Renal cortical epithelial cell (primary cell): ENCODE measurements around the gene ATF7IP. TPM values are rescaled to one million over a fixed set of nuclear protein-coding genes. Genes with fewer than 3 reads are reported as not detected.
A peak's percentile ranks its signal among the peaks of the same experiment; 100 is the strongest.

Source experiments
- DNase-seq: peaks from one replicate; pipeline ENCODE4 v3.0.0-alpha.2; 2011; ENCODE audit warnings: low read depth
- total RNA-seq: library from RNA; depleted of rRNA; stranded (reverse); fragments of >200 nt; gene quantifications from 2 replicates; pipeline ENCODE4 v1.2.3, GENCODE V29; 2014

The ATF7IP gene
- total RNA-seq, 1 donor from 2014 or later = 51.7 TPM

DNA sequence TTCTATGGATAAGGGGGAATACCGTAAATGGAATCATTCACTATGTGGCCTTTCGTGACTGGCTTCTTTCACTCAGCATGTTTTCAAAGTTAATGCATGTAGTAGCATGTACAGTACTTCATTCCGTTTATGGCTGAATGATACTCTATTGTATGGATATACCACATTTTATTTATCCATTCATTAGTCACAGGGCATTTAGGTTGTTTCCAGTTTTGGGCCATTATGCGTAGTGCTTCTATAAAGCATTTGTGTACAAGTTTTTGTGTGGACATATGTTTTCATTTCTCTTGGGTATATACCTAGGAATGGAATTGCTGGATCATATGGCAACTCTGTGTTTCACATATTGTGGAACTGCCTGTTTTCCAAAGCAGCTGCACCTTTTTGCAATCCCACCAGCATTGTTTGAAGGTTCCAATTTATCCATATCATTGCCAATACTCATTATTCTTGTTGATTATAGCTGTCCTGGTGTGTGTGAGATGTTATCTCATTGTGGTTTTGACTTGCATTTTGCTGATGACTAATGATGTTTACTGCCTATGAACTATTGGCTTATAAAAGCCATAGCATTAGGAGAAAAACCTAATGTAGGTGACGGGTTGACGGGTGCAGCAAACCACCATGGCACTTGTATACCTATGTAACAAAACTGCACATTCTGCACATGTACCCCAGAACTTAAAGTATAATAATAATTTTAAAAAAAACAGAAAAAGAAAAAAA lies 45.5 kb downstream of the ATF7IP start:
- no peak for DNase-seq

DNA sequence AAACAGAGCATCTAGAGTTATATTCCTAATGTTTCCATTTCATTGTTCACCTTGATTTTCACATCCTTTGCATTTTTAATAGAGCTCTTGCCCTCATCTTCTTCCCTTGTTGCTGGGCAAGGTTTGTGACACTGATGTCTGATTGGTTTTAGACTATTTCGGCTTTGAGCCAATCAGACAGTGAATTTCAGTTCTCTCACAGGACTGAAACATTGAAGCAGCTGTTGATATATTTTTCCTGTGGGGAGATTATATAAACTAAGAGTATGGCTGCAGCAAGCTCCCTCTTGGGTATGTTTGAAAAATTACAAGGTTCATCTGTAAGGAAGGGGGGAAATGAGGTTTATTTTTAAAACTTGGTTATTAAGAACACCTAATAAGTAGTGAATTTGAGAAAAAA lies 51.2 kb downstream of the ATF7IP start:
- peak; percentile 75 for DNase-seq

DNA sequence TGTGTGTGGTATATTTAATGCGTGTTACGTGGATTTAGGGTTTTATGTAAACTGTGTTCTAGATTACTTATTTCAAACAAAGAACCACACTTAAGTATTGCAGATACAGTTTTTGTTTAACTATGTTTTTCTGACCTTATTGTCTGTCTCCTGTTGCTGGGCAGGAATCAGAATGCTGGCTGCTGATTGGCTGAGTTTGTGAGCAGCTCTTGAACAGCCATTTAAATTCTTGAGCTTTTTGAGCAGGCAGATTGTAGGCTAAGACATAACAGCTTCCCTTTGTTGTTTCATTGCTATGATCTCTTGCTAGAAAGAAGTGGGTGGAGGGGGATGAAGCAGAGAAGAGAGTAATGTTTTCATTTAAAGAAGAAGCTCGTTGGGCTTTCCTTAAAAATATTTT lies 52.2 kb downstream of the ATF7IP start:
- peak; percentile 93 for DNase-seq

DNA sequence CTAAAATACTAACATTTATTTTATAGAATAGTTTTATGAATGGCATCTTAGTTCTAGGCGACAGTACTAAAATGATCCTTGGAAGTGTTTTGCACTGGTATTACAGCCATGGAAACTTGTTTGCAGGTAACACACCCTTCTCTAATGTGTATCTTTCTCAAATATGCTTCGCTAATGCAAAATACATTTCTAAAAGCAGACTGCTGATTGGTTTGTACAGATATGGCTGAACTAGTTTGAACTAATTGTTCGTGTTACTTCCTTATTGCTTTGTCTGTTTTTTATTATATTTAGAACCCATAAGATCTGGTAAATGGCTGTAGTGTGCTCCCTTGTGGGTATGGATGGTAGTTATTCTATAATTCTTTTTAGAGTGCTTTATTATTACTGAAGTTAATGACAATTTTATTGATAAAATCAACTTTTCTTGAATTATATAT lies 53.0 kb downstream of the ATF7IP start:
- DNase-seq = peak; percentile 41

DNA sequence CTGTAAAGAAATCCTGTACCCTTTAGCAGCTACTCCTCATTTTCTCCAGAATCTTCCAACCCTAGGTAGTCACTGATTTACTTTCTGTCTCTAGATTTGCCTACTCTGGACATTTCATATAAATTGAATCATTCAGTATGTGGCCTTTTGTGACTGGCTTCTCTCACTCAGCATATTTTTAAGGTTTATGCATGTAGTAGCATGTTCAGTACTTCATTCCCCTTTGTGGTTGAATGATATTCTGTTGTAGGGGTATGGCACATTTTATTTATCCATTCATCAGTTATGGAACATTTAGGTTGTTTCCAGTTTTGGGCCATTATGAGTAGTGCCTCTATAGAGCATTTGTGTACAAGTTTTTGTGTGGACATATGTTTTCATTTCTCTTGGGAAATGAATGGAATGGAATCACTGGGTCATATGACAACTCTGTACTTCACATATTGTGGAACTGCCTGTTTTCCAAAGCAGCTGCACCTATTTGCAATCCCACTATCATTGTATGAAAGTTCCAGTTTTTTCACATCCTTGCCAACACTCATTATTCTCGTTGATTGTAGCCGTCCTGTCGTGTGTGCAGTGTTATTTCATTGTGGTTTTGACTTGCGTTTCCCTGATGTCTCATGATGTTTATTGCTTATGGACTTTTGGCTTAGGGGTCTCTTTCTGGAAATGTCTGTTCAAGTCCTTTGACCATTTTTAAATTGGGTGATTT lies 57.2 kb downstream of the ATF7IP start:
- DNase-seq = no peak

DNA sequence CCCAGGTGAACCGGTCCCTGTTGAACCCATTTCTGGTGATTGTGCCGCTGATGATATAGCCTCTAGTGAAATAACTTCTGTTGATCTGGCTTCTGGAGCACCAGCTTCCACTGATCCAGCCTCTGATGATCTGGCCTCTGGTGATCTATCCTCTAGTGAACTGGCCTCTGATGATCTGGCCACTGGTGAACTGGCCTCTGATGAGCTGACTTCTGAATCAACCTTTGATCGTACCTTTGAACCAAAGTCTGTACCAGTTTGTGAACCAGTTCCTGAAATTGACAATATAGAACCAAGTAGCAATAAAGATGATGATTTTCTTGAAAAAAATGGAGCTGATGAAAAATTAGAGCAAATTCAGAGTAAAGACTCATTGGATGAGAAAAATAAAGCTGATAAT lies 59.1 kb downstream of the ATF7IP start:
- no peak for DNase-seq

DNA sequence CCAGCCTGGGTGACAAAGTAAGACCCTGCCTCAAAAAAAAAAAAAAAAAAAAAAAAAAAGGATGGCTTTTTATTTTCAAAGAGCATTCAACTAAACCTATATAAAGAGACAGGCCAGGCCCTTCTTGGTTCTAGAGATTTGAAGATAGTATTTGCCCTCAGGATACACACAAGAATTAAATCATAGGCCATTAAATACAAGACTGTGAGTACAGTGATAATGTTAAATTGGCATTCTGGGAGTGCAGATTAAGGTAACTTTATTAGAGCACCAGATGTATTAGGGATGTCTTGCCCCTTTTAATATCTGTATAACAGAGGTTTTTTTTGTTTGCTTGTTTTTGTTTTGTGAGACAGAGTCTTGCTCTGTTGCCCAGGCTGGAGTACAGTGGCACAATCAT lies 61.3 kb downstream of the ATF7IP start:
- no peak for DNase-seq

DNA sequence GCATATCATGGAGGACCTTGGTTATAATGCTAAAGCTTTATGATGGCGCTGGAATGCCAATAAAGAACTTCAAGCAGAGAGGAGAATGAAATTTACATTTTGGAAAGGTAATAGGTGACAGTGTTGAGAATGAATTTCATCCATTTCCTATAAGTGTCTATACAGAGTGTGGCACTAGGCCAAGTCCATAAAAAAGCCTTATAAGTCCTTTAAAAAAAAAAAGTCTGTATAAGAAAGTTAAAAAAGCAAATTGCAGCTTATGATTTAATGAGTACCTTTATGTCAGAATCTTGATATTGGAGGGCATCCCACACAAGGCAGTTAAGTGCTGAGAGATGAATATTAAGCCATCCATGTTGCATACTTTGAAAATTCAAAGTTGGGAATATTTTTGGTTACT lies 62.4 kb downstream of the ATF7IP start:
- DNase-seq = no peak

DNA sequence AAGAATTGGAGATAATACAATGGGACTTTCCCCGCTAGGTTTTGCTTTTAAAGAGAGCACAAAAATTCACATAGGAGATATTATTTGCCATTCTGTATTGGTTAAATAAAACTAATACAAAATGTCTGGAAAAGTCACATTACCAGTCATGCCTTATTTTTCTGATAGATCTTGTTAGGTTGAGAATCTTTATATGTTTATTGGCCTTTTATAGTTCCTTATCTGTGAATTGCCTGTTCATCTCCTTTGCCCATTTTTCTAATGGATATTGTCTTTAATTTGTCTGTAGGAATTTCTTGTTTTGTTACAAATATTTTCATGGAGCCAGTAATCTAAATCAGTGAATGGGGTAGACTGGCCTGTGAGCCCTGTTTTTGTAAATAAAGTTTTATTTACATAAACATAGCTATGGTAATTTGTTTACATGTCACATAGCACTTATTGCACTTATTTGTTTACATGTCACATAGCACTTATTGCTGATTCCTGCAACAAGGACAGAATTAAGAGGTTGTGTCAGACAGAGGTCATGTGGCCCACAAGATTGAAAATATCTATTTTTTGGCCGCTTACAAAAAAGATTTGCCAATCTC lies 65.0 kb downstream of the ATF7IP start:
- no peak for DNase-seq

DNA sequence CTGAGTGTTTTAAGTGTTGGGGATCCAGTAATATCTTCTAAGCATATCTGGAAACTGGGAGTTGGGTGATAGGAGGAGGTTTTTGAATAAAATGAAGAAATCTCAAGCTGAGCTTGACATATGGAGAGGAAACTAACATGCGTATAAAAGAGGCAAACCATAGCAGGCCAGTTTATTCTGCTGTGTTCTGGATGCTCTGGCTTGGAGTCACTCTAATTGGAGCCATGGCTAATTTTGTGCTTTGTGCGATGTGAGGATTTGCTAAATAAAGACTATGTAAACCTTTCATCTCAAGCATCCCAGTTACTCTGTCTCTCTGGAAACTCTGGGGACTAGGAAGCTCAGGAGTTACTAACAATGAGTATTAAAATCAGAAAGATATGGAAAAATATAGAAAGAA lies 66.5 kb downstream of the ATF7IP start:
- no peak for DNase-seq

DNA sequence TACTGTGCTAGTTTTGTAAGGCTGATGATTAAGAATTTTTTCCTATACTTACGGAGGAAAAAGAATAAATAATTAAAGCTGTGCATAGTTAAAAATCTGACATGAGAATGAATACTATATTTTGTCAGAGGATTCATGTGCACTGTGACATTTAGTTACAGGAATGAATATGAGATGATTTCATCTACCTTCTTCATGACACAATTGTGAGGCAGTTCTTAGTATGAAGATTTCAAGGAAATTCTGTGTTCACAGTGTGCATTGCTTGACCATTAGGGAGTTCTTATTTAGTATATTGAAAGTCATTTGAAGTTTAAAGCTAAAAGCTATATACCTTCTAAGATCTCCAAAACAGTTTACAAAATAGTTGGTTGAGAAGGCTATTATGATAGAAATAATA lies 70.1 kb downstream of the ATF7IP start:
- DNase-seq = no peak

DNA sequence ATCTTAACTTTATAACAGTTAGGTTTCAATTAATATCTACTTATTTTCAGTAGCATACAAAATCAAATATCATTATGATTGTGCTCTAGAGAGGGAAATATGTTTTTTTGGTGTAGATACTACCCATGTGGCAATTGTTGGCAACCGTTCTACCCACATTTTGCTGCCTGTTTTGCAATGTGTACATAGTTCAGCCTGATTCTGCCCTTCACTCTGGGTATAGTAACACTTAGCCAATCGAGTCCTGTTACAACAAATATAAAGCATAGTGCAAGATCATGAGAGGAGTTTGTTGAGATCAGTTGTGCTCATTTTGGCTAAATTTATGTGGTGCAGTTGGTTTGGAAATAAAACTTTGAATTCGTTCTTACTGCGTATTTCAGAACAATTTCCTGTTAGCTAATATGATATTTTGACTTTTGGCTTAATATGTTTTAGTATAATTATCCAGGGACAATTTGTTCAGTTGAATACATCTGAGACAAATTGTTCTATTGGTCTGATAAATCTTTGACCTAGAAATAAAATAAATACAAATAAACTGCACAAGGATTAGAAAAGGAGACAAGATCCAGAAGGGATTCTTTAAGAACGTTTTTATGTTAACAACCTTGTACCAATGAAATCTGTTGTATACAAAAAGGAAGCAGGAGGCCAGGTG lies 76.9 kb downstream of the ATF7IP start:
- DNase-seq = no peak

DNA sequence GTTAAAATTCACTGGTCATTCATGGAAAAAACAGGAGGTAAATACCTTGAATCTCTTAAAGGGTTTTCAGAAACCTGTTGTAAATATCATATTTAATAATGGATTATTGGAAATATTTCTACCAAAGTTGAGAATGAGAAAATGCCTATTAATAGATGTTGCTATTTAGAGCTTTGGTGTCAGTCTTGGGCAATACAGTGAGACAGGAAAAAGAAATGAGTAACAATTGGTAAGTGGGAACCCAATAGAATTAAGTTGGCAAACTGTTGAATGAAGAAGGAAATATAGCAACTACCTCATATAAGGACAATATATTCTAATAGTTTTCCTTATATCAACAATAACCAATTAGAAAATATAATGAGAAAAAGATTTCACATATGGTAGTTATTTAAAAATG lies 78.0 kb downstream of the ATF7IP start:
- no peak for DNase-seq

DNA sequence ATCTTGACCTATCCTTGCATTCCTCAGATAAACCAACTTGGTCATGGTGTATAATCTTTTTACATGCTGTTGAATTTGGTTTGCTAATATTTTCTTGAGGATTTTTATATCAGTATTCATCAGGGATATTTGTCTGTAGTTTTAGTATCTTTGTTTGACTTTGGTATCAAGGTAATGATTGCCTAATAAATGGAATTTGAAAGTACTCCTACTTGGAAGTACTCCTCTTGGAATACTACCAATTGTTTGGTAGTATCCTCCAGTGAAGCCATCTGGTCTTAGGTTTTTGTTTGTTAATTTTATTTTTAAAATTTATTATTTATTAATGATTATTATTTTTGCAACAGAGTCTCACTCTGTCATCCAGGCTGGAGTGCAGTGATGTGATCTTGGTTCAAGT lies 85.0 kb downstream of the ATF7IP start:
- DNase-seq = no peak

DNA sequence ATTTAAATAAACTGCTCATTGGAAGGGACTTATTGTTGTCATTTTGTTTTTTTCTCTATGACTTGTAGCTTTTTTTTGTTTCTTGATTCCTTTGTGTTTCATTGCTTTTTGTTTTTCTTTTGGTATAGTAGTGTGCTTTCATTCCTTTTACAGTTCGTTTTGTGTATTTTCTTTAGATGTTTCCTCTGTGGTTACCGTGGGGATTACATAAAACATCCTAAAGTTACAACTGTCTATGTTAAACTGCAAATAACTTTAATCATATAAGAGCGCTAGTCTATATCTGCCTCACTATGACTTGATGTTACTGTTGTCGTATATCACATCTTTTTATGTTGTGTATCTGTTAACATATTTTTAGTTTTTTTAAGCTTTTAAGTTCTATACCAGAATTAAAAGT lies 86.9 kb downstream of the ATF7IP start:
- DNase-seq = no peak

DNA sequence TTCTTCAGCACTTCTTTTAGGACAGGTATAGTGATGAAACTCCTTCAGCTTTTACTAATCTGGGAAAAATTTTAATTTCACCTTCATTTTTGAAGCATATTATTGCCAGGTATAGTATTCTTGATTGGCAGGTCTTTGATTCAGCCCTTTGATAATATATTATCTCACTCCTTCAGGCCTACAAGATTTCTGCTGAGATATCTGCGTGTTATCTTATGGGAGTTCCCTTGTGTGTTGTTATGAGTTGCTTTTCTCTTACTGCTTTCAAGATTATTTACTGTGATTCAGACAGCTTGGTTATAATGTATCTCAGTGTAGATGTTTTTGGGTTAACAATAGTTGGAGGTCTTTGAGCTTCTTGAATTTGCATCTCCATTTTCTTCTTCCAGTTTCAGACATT lies 87.4 kb downstream of the ATF7IP start:
- no peak for DNase-seq

DNA sequence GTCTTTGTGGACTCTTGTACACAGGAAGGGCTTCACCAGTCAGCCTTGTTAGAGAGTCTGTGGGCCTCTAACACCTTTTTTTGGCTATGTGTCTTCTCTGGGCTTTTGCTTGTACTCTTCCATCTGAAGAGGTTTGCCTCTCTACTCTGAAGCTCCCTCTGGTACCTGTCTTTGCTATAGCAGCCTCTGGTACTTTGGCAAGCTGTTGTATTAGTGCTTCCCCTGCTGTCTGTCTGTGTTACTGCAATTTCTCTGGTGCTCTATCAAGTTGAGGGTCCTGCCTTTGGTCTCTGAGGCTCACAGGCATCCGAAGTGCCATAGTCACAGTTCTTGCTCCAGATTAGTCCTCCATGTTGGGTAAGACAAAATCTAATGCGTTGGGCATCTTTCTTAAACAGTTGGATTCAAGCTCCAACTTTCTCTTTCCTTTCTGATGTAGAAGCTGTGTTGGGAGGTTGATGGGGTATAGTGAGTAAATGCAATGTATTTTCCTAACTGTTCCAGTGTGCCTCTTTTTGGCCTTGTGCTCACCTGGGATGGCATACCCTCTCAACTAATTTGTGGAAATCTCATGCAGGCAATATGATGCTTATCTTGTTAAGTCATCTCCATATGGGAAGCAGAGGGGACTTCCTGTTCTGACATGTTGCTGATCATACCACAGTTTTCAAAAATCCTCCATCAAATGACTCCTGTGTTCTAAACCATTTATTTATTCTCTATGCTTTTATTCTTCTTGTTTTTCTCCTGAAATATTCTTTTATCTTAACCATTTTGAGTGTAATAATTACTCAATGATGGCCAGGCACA lies 88.8 kb downstream of the ATF7IP start:
- peak; percentile 54 for DNase-seq

DNA sequence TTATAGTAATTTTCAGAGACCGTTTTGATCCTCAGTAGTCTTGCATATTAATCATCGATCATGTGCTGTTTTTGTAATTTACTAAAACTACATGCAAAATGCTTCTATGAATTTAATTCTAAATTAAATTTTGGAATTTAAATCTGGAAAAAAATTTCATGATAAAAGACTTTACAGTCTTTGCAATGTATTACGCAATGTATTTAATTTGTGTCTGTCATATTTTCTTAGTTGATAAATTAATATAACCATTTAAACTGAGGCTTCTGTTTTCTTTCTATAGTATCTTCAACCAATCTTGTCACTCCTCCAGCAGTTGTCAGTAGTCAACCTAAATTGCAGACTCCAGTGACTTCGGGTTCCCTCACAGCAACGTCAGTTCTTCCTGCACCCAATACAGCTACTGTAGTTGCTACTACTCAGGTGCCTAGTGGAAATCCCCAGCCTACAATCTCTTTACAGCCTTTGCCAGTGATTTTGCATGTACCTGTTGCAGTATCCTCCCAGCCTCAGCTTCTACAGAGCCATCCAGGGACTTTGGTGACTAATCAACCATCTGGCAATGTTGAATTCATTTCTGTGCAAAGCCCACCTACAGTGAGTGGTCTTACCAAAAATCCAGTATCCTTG lies 94.8 kb downstream of the ATF7IP start:
- DNase-seq = no peak

DNA sequence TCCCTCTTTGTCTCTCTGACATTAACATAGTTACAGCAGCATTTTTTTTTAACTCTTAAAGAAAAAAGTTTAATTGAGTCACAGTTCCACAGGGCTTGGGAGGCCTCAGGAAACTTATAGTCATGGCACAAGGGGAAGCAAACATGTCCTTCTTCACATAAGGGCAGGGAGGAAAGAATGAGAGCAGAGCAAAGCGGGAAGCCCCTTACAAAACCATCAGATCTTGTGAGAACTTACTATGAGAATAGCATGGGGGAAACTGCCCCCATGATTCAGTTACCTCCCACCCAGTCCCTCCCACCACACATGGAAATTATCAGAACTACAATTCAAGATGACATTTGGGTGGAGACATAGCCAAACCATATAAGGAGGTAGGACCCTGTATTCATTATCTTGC lies 106.0 kb downstream of the ATF7IP start:
- DNase-seq = no peak

DNA sequence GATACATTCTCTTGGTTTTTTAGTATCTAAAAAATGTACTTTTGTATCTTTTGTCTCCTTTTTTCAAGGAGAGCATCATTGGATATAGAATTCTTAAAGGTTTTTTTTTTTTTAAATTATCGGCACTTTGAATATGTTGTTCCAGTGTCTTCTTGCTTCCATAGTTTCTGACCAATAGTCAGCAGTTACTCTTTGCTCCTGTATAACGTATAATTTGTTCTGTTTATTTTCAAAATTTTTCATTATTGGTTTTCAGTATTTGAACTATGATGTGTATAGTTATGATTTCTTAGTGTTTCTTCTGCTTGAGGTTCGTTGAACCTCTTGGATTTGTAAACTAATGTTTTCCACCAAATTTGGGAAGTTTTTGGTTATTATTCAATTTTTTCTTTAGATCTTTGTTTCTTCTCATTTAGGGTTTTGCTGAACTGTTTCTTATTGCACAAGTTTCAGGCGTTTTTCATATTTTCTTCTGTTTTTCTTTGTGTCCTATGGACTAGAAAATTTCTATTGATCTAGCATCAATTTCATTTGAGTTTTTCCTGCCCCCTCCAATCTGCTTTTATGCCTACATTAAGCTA lies 108.3 kb downstream of the ATF7IP start:
- peak; percentile 48 for DNase-seq

DNA sequence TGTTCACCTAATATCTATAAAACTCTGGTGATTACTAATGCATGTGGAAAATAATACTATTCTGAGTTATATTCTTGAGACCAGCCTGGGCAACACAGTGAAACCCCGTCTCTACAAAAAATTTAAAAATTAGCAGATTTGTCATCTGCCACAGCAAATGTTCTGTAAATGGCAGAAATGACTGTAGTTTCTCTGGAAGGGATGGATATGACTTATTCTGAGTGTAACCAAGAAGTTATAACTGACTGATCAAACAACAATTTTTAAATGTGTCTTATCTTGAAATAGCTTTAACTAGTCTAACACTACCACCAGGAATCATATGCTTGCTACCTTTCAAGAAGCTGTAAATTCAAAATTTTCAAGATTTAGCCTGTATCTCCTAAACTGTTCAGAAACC lies 113.5 kb downstream of the ATF7IP start:
- DNase-seq = no peak
